AG10803 (cell line): ENCODE results near the gene NUB1.

Experiments
- DNase-seq: peaks from one replicate; pipeline ENCODE4 v3.0.0; 2010; ENCODE audit warnings: low read depth
- H3K4me3 ChIP-seq: 2 replicates; pipeline ENCODE4 v1.5.1; 2011; ENCODE audit warnings: mild to moderate bottlenecking, low read length, control low read depth
- TF ChIP-seq, protein P1 (sequence below): conservative IDR thresholded peaks from 2 replicates; pipeline ENCODE4 v1.5.1; 2011; ENCODE audit warnings: mild to moderate bottlenecking, low read length, control low read depth, inconsistent platforms

The NUB1 gene

DNA sequence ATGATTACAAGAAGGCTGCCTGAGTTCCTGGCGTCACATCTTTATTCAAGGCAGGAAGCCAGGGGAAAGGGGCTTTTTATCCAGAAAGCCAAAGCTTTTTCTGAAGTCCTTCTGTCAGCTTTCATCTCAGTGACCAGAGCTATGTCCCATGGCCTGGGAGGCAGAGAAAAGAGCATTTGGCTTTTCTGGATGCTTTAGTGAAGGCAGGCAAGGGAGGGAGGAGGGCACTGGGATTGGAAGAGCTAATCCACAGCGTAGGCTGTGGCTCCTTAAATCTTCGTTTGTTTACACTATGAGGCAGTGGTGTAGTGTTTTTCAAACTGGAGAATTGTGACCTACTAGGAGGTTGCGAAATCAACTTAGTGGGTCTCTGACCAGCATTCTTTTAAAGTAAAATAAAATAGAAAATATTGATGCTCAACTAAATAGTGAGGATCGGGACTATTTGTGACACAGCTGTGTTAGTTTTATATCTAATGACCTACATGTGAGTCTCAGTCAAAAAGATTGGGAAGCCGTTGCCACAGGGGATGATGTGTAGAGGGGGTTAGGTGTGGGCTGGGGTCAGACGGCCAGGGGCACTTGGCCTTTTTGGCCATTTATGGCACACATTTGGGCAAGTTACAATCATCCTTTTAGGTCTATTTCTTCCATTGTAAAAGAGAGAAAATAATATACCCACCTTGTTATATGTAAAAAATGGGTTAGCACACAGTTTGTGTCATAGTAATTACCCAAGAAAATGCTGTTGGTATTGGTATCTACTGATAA is 84.2 kb downstream of the NUB1 start:
- no peak overlapping the region for H3K4me3 ChIP-seq
- TF ChIP-seq, protein P1, sequence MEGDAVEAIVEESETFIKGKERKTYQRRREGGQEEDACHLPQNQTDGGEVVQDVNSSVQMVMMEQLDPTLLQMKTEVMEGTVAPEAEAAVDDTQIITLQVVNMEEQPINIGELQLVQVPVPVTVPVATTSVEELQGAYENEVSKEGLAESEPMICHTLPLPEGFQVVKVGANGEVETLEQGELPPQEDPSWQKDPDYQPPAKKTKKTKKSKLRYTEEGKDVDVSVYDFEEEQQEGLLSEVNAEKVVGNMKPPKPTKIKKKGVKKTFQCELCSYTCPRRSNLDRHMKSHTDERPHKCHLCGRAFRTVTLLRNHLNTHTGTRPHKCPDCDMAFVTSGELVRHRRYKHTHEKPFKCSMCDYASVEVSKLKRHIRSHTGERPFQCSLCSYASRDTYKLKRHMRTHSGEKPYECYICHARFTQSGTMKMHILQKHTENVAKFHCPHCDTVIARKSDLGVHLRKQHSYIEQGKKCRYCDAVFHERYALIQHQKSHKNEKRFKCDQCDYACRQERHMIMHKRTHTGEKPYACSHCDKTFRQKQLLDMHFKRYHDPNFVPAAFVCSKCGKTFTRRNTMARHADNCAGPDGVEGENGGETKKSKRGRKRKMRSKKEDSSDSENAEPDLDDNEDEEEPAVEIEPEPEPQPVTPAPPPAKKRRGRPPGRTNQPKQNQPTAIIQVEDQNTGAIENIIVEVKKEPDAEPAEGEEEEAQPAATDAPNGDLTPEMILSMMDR: no peak
- DNase-seq: peak; percentile 76

DNA sequence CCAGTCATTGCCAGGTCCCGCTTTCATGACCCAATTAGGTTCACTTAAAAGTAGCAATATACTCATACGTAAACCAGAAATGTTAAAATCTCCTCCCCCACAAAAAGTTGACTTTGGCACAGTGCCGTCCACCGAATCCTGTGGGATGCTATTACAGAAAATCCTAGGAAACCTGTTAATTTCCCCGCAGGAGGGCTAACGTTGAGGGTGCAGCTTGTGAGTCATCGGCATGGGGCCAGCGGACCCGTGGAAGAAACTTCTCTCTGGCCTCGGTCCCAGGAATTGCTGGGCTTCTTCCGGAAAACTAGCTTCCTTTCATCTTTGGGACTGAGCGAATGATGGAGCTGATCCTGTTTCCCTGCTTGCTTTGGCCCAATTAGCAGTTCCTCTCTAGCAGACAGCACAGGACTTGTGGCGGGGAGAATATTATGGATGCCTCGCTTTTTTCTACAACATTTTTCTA is 84.9 kb downstream of the NUB1 start:
- DNase-seq: peak; percentile 79
- no peak overlapping the region for H3K4me3 ChIP-seq
- TF ChIP-seq, protein P1: no peak

DNA sequence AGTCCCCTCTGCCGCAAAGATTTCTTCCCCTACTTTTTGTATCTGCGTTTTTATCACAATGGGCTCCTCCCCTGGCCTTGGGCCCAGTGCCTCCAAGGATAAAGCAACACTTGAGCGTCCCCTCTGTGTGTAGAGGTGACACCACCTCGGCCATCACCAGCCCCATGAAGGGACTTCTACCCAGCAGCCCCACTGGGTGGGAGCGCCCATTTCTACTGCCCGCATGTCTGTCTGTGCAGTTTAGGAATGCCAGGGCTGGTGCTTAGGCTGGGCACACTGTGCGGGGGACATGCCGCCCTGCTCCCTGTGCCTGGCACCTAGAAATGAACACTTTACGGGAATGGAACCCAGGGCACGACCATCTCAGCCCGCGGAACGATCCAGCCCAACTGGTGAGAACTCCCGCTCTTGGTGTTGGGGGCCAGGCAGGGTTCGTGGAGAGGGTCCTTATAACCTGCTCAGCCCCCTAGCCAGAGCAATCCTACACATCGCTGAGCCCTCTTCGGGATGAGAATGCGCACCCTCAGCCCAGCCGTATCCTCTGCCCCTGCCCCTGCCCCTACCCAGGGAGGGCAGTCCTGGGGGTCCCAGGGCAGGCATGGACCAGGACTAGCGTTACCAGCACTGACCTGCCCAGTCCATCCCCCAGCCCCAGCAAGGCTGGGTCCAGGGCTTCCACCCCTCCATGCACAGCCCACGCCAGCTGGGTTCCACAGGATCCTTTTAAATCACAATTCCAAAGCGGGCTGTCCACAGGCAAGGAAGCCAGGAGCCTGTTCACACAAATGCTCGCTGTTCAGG is 85.5 kb downstream of the NUB1 start:
- no peak overlapping the region for H3K4me3 ChIP-seq
- no peak for DNase-seq
- TF ChIP-seq, protein P1: no peak

DNA sequence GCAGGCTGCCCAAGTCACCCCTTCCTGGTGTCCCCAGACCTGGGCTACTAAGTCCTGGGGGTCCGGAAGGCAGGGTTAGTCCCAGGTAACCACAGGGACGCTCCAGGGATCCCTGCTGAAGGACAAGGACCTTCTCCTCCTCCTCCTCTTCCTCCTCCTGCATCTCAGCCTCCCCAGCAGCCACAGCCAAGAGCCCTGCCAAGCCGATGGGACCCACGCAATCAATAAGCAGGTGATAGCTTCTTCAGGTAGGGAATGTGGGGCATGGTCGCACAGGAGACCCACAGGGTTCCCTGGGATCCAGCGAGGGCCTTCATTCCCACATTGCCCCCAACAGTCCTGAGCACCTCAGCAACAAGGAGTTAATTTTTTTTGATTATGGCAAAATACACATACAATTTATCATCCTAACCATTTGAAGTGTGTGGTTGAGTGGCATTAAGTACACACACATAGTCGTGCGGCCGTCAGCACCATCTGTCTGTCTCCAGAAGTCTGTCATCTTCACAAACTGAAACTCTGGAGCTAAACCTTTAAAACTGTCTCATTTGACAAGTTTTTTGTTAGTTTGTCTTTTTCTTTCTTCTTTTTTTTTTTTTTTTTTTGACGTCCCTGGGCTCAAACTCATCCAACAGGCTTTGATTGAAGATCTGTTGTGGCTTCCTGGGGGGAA is 86.2 kb downstream of the NUB1 start:
- no peak for DNase-seq
- TF ChIP-seq, protein P1: no peak
- H3K4me3 ChIP-seq: no peak overlapping the region
